Prostate gland (tissue), 2 donors: ENCODE measurements around the gene C1QTNF6.

Source experiments
- CTCF ChIP-seq, 4 experiments: fragments of 200-600 bp in 2 of 4; fragments of 450-650 bp in 2 of 4; sonication (generic) in 2 of 4; IDR thresholded peaks; 1 replicate in 3 of 4; 2 replicates in 1 of 4; pipeline ENCODE4 v1.5.1; 2016 to 2019; ENCODE audit warnings: antibody characterized with exemption in 4 of 4, mild to moderate bottlenecking in 2 of 4, moderate library complexity in 2 of 4
- POLR2A ChIP-seq: fragments of 450-650 bp; IDR thresholded peaks from one replicate; pipeline ENCODE4 v1.6.1; 2016; ENCODE audit warnings: antibody characterized with exemption, mild to moderate bottlenecking
- POLR2AphosphoS5 ChIP-seq: sonication (generic); formaldehyde crosslinking; IDR thresholded peaks from one replicate; pipeline ENCODE4 v1.6.1; 2017; ENCODE audit warnings: antibody characterized with exemption

- TF ChIP-seq CTCF (IDR thresholded peaks at IDR 0.05) (no peak), POLR2AphosphoS5 (no peak), POLR2A (no peak)
Observed at GRCh38 chr22:37181681-37182080, 6.4 kb downstream of the C1QTNF6 start.
